Stimulated activated CD4-positive, alpha-beta T cell treated with anti-CD3 and anti-CD28 coated beads, Interleukin-2, amount 100 ng/mL, for 24 hours (primary cell): ENCODE data around the gene MED15.

Experiments
- DNase-seq, 2 donors: peaks; one replicate each; pipeline ENCODE4 v3.0.0-alpha.2; 2020

MED15 gene

GRCh38 chr22:20573176-20573832 lies 65.9 kb downstream of the MED15 start:
- DNase-seq, result no peak

- no peak for DNase-seq
These were observed 66.6 kb downstream of the MED15 start for GRCh38 chr22:20573833-20574615.

GRCh38 chr22:20574920-20575353 lies 67.5 kb downstream of the MED15 start:
- DNase-seq, result no peak

- DNase-seq, result no peak
These were observed 68.5 kb downstream of the MED15 start for GRCh38 chr22:20575724-20576444.

- no peak for DNase-seq
These were observed 69.0 kb downstream of the MED15 start for GRCh38 chr22:20576445-20576816.

- DNase-seq, result no peak
These were observed 69.6 kb downstream of the MED15 start for GRCh38 chr22:20577045-20577444.

GRCh38 chr22:20577549-20577975 lies 70.2 kb downstream of the MED15 start:
- DNase-seq, result no peak

DNA sequence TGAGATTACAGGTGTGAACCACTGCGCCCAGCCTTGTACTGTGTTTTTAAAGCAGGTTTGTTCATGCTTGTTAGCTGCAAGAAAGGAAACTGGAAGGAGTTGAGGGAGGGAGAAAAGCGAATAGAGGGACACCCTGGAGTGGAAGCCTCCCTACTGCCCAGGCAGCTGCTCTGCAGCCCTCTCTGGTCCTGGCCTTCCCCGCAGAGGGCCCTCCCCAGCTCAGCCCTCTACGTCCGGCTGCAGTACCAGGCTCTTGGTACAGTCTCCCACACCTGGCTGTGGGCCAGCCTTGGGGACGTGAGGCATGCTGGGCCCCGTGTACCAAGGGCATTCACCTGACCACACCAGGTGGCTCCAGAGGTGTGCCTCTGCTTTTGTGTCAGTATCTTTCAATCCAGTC lies 70.8 kb downstream of the MED15 start:
- DNase-seq, result no peak

GRCh38 chr22:20578707-20579106 lies 71.3 kb downstream of the MED15 start:
- DNase-seq, result no peak

DNA sequence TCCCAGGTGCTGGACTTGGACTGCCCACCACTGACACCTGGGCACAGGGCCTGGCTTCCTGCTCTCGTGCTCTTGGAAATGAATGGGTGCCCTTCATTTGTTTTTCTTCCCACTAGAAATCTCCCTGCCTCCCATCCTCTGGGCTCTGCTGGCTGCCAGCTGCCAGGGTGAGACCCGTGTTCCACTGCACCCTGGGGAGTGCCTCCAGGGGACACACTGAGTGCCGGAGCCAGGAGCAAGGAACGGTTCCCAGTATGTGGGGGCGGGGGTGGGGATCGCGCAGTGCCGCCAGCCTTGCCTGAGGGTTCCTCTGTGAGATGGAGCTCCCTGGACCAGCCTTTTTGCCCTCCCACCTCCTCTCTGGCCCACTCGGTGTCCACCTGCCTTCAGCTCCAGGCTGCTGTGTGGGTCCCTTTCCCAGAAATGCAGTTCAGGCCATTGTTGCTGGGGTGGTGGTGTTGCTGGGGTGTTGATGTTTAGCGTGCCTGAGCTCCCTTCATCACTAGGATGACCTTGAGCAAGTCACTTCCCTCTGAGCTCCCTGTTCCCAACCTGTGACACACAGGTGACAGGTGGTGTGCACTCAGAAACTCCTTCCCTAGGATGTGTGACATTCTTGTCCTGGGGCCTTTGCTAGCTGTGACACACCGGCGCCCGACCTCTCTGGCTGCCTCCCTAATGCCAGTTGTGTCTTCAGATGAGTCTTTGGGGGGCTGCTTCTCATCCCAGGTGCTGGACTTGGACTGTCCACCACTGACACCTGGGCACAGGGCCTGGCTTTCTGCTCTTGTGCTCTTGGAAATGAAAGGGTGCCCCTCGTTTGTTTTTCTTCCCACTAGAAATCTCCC lies 72.1 kb downstream of the MED15 start:
- no peak for DNase-seq

DNA sequence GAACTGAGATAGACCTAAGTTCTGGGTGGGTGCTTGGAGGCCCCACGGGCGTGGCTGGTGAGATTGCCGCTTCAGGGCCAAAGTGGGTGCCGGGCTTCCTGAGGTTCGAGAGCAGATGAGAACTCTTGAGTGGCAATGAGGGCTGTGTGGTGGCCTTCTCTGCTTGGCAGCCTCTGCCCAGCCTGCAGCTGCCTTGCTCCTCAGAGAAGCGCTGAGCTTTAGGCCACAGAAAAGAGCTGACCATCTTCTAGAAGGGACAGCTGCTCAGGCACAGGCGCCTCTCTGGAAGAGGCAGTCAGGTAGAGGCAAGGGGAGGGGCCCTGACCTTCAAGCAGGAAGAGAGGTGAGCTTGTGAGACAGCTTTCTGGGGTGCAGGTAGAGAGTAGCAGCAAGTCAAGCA lies 72.8 kb downstream of the MED15 start:
- DNase-seq, result no peak

- no peak for DNase-seq
These were observed 73.4 kb downstream of the MED15 start for GRCh38 chr22:20580611-20581502.

DNA sequence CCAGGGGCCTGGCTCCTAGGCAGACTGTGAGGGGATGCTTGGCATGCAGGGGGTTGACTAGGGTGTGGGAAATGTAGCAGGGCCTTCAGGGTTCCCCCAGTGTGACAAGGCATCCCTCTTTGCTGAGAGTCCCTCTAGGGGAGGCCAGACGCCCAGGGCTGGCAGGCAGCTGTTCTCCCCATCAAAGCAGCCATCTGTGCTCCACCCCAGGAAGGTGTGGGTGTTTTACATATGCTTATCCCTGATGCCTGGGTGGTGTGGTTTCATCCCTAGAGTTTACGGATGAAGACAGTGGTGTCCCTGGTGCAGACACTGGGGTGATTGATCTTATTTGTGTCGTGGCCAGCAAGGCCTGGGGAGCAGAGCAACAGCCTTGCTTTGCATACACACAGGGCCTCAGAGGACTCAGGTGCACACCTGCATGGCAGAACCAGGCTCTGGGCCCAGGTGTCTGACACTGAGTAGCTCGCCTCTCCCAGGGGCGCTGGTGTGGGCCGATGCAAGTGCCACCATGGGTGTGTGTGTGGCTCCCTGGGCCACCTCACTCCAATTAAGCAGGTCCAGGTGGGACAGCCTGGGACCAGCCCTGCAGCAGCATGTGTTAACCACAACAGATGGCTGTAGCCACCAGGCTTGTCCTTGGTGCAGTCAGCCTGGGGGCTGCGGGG lies 74.2 kb downstream of the MED15 start:
- DNase-seq, result no peak

DNA sequence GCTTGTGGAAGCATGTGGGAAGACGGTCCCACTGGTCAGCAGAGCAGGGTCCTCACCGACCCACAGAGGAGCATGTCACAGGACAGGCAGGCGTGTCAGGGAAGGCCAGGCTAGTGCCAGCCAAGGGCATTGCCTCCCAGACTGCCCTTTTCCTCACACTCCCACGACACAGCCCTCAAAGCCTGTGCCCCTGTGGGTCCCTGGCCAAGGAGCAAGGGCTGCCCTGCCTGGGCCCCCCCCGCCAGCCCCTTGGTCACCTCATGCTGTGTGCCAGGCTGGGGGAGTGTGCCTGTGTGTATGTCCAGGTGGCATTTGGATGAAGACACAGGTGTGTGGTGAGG lies 74.7 kb downstream of the MED15 start:
- DNase-seq, result no peak

DNA sequence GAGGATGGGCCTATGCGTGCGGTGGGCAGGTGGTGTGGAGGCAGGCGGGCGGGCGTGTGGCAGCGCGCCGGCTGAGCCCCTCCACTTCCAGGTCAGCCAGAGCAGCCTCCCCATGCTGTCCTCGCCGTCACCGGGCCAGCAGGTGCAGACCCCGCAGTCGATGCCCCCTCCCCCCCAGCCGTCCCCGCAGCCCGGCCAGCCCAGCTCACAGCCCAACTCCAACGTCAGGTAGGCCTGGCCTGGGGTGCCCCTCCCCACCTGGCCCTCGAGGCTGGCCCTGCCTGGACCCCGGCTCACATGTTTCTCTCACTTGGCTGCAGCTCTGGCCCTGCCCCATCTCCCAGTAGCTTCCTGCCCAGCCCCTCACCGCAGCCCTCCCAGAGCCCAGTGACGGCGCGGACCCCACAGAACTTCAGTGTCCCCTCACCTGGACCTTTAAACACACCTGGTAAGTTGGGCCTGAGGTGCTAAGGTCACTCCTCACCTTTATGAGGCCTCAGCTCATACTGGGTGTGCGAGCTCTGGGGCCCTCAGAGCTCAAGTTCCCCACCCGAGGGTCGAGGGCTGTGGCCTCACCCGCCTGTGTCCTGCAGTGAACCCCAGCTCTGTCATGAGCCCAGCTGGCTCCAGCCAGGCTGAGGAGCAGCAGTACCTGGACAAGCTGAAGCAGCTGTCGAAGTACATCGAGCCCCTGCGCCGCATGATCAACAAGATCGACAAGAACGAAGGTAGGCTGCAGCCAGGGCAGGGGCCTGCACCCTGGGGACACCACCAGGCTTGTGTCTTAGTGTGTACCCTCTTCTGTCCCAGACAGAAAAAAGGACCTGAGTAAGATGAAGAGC lies 75.3 kb downstream of the MED15 start:
- DNase-seq, result no peak

GRCh38 chr22:20583471-20583922 lies 76.1 kb downstream of the MED15 start:
- DNase-seq, result no peak

DNA sequence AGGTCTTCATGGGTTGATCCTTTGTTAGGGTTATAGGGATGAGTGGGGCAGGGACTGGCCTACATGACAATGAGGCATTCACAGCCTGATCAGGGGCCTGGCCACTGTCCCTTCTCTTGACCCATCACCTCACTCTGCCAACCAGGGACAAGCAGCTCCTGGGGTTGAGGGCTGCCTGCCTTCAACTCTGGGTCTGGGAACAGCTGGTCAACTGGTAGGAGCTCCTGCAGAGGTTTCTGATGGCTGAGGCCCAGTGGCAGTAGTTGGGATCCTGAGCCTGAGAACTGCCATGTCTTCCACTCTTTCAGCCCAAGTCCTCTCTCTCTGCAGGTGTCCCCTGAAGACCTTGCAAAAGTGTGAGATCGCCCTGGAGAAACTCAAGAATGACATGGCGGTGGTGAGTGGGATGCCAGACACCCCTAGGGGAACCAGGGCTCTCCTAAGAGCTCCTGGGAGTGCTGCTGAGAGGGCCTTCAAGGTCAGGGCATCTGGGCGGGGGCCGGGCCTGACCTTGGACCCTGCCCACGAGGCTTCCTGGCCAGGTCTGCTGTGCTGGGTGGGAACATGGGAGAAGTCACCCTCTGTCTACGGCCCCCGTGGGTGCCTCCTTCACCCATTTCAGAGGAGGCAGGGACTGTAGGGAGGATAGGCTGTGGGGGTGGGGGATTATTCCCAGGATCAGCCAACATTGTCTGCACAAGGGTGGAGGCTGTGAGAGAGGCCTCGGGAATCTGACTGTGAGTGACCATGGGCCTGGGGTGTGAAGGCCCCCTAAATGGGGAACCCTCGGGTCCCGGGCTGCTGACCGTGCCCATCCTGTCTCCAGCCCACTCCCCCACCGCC lies 76.8 kb downstream of the MED15 start:
- DNase-seq, result no peak

DNA sequence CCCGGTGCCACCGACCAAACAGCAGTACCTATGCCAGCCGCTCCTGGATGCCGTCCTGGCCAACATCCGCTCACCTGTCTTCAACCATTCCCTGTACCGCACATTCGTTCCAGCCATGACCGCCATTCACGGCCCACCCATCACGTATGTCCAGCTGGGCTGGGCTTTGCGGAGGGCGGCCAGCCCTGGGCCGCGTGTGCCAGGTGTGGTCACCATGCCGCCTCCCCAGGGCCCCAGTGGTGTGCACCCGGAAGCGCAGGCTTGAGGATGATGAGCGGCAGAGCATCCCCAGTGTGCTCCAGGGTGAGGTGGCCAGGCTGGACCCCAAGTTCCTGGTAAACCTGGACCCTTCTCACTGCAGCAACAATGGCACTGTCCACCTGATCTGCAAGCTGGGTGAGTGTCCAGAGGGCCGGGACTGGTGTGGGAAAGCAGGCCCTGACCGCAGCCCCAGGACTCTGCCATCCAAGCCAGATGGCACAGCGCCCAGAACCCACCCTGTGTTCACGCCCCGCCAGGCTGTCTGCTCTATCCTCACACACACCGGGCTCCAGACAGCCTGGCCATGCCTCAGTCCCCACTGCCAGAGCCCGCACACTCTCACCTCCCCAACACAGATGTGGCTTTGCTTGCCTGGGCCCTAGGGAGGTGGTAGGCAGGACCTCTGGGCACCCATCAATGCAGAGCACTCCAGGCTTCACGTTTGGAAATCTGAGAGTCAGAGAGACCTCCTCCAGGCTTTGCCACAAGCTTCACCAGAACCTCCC lies 77.6 kb downstream of the MED15 start:
- DNase-seq, result no peak
